Putamen (tissue), 1 donor: ENCODE results near the gene CAPSL.
"Not testable (repeated sequence)": the region's sequence is repeated elsewhere in the genome, so short reads cannot be mapped to it uniquely, and the experiment has no call there.

ENCODE experiments used
- DNase-seq: peaks from one replicate; pipeline ENCODE4 v3.0.0-alpha.2; 2016; ENCODE audit warnings: low spot score

CAPSL gene

GRCh38 chr5:35904443-35905132 is 33.8 kb downstream of the CAPSL start:
- DNase-seq, result no peak

- DNase-seq, result no peak
Observed at GRCh38 chr5:35903631-35904203, 34.7 kb downstream of the CAPSL start.

GRCh38 chr5:35902046-35902672 is 36.3 kb downstream of the CAPSL start:
- DNase-seq, result no peak

GRCh38 chr5:35900972-35901695 is 37.3 kb downstream of the CAPSL start:
- no peak for DNase-seq

- no peak for DNase-seq
Observed at GRCh38 chr5:35899800-35900199, 38.6 kb downstream of the CAPSL start.

- no peak for DNase-seq
Observed at GRCh38 chr5:35898952-35899660, 39.3 kb downstream of the CAPSL start.

- DNase-seq, result no peak
Observed at GRCh38 chr5:35894131-35894530, 44.3 kb downstream of the CAPSL start.

- not testable (repeated sequence) for DNase-seq
Observed at GRCh38 chr5:35892799-35893198, 45.6 kb downstream of the CAPSL start.

- DNase-seq, result no peak
Observed at GRCh38 chr5:35890021-35891020, 48.1 kb downstream of the CAPSL start.

- DNase-seq, result no peak
Observed at GRCh38 chr5:35887321-35888100, 50.9 kb downstream of the CAPSL start.

GRCh38 chr5:35886381-35886780 is 52.0 kb downstream of the CAPSL start:
- DNase-seq, result no peak

- no peak for DNase-seq
Observed at GRCh38 chr5:35884773-35885172, 53.6 kb downstream of the CAPSL start.

- no peak for DNase-seq
Observed at GRCh38 chr5:35884191-35884769, 54.1 kb downstream of the CAPSL start.

- no peak for DNase-seq
Observed at GRCh38 chr5:35881758-35882157, 56.7 kb downstream of the CAPSL start.

GRCh38 chr5:35880156-35880555 is 58.3 kb downstream of the CAPSL start:
- DNase-seq, result no peak

- no peak for DNase-seq
Observed at GRCh38 chr5:35879649-35880048, 58.8 kb downstream of the CAPSL start.

GRCh38 chr5:35879096-35879495 is 59.3 kb downstream of the CAPSL start:
- no peak for DNase-seq

- no peak for DNase-seq
Observed at GRCh38 chr5:35878079-35878478, 60.3 kb downstream of the CAPSL start.

GRCh38 chr5:35877655-35878054 is 60.8 kb downstream of the CAPSL start:
- no peak for DNase-seq

GRCh38 chr5:35876922-35877321 is 61.5 kb downstream of the CAPSL start:
- no peak for DNase-seq
